Mucosa of stomach (tissue), 1 donor: ENCODE measurements around the gene AIM2.
"Not testable (repeated sequence)": the region's sequence is repeated elsewhere in the genome, so short reads cannot be mapped to it uniquely, and the experiment has no call there.

Experiments
- H3K27me3 ChIP-seq: one replicate; pipeline ENCODE4 v1.7.0; 2013; ENCODE audit warnings: mild to moderate bottlenecking, low read length; ENCODE audit not compliant: control insufficient read depth, insufficient read depth
- H3K36me3 ChIP-seq: one replicate; pipeline ENCODE4 v1.7.0; 2013; ENCODE audit warnings: low read length; ENCODE audit not compliant: control insufficient read depth, insufficient read depth
- H3K4me1 ChIP-seq: one replicate; pipeline ENCODE4 v1.7.0; 2013; ENCODE audit warnings: mild to moderate bottlenecking, low read length; ENCODE audit not compliant: control insufficient read depth, insufficient read depth
- H3K4me3 ChIP-seq: one replicate; pipeline ENCODE4 v1.7.0; 2013; ENCODE audit warnings: low read length
- H3K9ac ChIP-seq: one replicate; pipeline ENCODE4 v1.7.0; 2013; ENCODE audit warnings: mild to moderate bottlenecking, low read length, moderate library complexity
- H3K9me3 ChIP-seq: one replicate; pipeline ENCODE4 v1.7.0; 2013; ENCODE audit warnings: mild to moderate bottlenecking, low read length, moderate library complexity; ENCODE audit not compliant: control insufficient read depth
- donor health status: Pancreatic carcinoma.

AIM2 gene

DNA sequence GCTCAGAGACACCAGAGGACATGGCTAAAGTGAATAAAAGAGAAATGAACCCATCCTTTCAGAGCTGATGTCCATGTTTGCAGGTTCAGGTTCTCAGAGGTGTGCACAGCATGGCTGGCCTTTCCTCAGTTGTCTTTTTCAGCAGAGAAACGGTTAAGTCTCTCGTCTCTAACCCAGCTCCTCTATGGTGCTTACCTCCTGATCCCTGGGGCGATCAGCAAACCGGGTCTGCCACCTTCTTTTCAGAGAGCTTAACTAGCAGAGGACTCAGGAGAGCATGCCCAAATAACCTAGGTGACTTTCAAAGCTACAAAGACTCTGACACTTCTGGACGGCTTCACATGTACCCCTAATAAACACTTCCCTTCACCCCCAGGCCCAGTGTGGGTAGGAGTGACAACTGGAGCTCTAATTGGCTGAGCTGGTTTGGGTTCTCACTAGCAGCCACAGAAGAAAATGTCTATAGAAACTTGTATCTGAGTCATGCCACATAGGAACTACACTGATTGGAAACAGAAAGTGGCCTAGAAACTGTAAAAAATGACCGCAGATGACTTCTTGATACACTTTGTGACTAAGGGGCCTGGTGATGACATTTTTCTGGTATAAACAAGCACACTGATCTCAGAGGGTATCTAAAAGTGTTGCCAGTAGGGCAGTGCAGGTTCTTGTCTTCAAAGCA is at the start of gene AIM2:
AIM2 (minus strand) TSS at position 329 of the 682 bp plus-strand sequence. CDS start 3,267 bp downstream, outside the sequence.
- Histone ChIP-seq H3K36me3 (no peaks in the 10 kb centered on the region), H3K4me3 (no peak within 1 kb of the TSS), H3K9me3 (no peaks in the 10 kb centered on the region), H3K4me1 (no peaks in the 10 kb centered on the region), H3K9ac (no peak within 1 kb of the TSS), H3K27me3 (peaks cover 4% of the 10 kb centered on the region)

- no peaks in the 10 kb centered on the region for H3K4me1 ChIP-seq
- H3K4me3 ChIP-seq: no peak overlapping the region
- no peaks in the 10 kb centered on the region for H3K27me3 ChIP-seq
- no peaks in the 10 kb centered on the region for H3K9me3 ChIP-seq
- H3K9ac ChIP-seq: no peak overlapping the region
- no peaks in the 10 kb centered on the region for H3K36me3 ChIP-seq
Measured at GRCh38 chr1:159123587-159123986, 47.0 kb upstream of the AIM2 start.

DNA sequence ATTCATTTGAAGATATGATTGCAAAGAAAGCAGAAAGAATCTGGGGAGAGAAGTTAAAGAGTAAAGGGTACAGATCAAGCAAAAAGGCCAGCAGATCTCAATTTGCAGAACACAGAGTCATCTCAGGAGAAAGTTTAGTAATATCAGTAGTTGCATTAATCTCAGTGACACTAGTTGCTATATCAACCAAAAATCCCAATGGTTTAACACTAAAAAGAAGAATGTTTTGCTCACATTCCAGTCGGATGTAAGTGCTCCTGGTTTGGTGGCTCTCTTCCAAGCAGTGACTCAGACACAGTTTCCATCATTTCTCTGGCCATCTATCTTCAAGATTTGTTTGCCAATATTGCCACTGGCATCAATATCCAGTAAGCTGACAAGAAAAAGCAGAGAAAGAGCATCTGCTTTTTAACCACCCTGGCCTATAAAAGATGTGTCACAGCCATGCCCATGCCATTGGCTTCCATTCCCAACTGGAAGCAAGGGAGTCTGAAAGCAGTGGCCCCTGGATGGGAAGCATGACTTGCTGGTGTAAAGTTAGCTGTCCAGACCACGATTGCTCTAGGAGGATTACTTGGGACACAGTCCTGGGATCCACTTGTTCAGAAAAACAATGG is 45.5 kb upstream of the AIM2 start:
- Histone ChIP-seq H3K27me3 (no peaks in the 10 kb centered on the region), H3K9ac (no peak overlapping the region), H3K4me1 (no peaks in the 10 kb centered on the region), H3K4me3 (no peak overlapping the region), H3K9me3 (no peaks in the 10 kb centered on the region), H3K36me3 (no peaks in the 10 kb centered on the region)

- Histone ChIP-seq H3K4me1 (no peaks in the 10 kb centered on the region), H3K27me3 (no peaks in the 10 kb centered on the region), H3K9ac (no peak overlapping the region), H3K9me3 (no peaks in the 10 kb centered on the region), H3K36me3 (no peaks in the 10 kb centered on the region), H3K4me3 (no peak overlapping the region)
Measured at GRCh38 chr1:159121526-159121925, 45.0 kb upstream of the AIM2 start.

DNA sequence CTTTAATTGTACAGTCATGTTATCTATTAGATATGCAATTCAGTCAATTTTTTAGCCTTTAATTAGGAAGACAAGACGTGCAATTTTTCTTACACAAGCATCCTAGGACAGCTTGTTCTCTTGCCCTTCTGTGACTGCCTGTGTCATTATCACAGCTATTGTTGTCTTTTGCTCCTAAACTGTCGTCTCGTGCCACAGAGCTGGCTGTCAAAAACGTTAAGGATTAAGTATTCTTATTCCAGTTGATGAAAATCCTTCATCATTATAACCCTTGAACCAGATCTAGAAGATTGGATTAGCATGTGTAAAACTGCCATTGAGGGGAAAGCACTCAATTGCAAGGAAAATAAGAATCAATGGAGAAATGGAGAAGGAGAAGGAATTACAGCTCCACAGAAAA is 43.8 kb upstream of the AIM2 start:
- no peaks in the 10 kb centered on the region for H3K4me1 ChIP-seq
- H3K27me3 ChIP-seq: no peaks in the 10 kb centered on the region
- H3K9me3 ChIP-seq: no peaks in the 10 kb centered on the region
- H3K36me3 ChIP-seq: no peaks in the 10 kb centered on the region
- no peak overlapping the region for H3K4me3 ChIP-seq
- no peak overlapping the region for H3K9ac ChIP-seq

- Histone ChIP-seq H3K9ac (no peak overlapping the region), H3K9me3 (no peaks in the 10 kb centered on the region), H3K4me1 (no peaks in the 10 kb centered on the region), H3K4me3 (no peak overlapping the region), H3K36me3 (no peaks in the 10 kb centered on the region), H3K27me3 (no peaks in the 10 kb centered on the region)
Measured at GRCh38 chr1:159113596-159114433, 37.2 kb upstream of the AIM2 start.

GRCh38 chr1:159103021-159103420 is 26.5 kb upstream of the AIM2 start:
- not testable (repeated sequence) for H3K9ac ChIP-seq, H3K4me1 ChIP-seq, H3K36me3 ChIP-seq

DNA sequence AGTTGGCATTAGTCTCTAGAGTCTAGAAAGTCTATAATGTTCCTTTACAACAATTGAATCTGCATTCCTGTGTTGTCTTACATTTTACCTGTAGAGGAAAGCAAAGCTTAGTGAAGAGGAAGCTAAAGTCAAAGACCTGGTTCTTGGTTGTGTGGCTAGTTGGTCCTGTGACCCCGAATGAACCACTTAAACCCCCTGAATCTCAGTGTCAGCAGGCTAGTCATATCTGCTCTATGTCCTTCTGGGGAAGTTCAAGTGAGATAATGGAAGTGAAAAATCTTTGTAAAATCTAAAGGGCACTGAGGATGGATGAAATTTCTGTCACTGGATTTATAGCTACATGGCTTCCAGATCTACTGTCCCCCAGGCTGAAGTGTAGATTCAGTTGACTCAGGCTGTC is 24.0 kb upstream of the AIM2 start:
- H3K27me3 ChIP-seq: no peaks in the 10 kb centered on the region
- H3K4me1 ChIP-seq: no peaks in the 10 kb centered on the region
- no peaks in the 10 kb centered on the region for H3K9me3 ChIP-seq
- H3K36me3 ChIP-seq: no peaks in the 10 kb centered on the region
- H3K4me3 ChIP-seq: no peak overlapping the region
- H3K9ac ChIP-seq: no peak overlapping the region

More at GRCh38 chr1:159103021-159103420, 26.5 kb upstream of the AIM2 start:
- not testable (repeated sequence) for H3K27me3 ChIP-seq, H3K9me3 ChIP-seq, H3K4me3 ChIP-seq

GRCh38 chr1:159098596-159098995 is 22.0 kb upstream of the AIM2 start:
- no peak overlapping the region for H3K9ac ChIP-seq
- no peaks in the 10 kb centered on the region for H3K27me3 ChIP-seq
- no peak overlapping the region for H3K4me3 ChIP-seq
- no peaks in the 10 kb centered on the region for H3K4me1 ChIP-seq
- H3K9me3 ChIP-seq: no peaks in the 10 kb centered on the region
- H3K36me3 ChIP-seq: no peaks in the 10 kb centered on the region

- H3K4me1 ChIP-seq: no peaks in the 10 kb centered on the region
- no peaks in the 10 kb centered on the region for H3K9me3 ChIP-seq
- H3K36me3 ChIP-seq: no peaks in the 10 kb centered on the region
- H3K4me3 ChIP-seq: no peak overlapping the region
- no peaks in the 10 kb centered on the region for H3K27me3 ChIP-seq
- H3K9ac ChIP-seq: no peak overlapping the region
Measured at GRCh38 chr1:159092036-159092760, 15.6 kb upstream of the AIM2 start.

GRCh38 chr1:159091607-159092031 is 15.1 kb upstream of the AIM2 start:
- H3K4me3 ChIP-seq: no peak overlapping the region
- H3K36me3 ChIP-seq: no peaks in the 10 kb centered on the region
- H3K4me1 ChIP-seq: no peaks in the 10 kb centered on the region
- H3K9ac ChIP-seq: no peak overlapping the region
- H3K9me3 ChIP-seq: no peaks in the 10 kb centered on the region
- no peaks in the 10 kb centered on the region for H3K27me3 ChIP-seq

DNA sequence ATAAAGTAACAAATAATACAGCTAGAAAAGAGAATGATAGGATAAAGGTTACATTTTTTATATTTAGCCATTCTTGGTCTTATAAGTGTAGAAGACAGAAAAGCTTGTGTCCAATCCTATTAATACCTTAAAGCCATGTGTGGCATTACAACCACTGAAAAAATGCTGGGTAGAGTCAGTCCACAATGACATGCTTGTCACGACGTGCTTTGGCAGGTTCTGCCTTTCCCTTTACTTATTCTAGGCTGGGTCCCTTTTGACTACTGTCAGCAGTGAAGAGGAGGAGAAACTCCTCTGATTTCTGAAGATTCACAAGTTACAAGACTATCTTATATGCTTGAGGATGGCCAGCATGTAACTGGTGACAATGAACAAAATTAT is 14.6 kb upstream of the AIM2 start:
- no peaks in the 10 kb centered on the region for H3K36me3 ChIP-seq
- no peak overlapping the region for H3K9ac ChIP-seq
- H3K4me3 ChIP-seq: no peak overlapping the region
- no peaks in the 10 kb centered on the region for H3K4me1 ChIP-seq
- H3K27me3 ChIP-seq: no peaks in the 10 kb centered on the region
- no peaks in the 10 kb centered on the region for H3K9me3 ChIP-seq
